CD4-positive, CD25-positive, alpha-beta regulatory T cell (primary cell): ENCODE results near the gene FAM81B. TPM values are rescaled to one million over a fixed set of nuclear protein-coding genes. Genes with fewer than 3 reads are reported as not detected.
"Not testable (repeated sequence)": the region's sequence is repeated elsewhere in the genome, so short reads cannot be mapped to it uniquely, and the experiment has no call there.

Experiments used
- ATAC-seq, 2 donors: fragments of 150-1000 bp; cut with Tn5 transposase; one replicate each; pipeline ENCODE4 v1.10.0; 2021; ENCODE audit warnings: low read depth in 2 of 2, moderate number of reproducible peaks in 2 of 2, moderate library complexity in 1 of 2
- DNase-seq, 3 donors: peaks; one replicate each; pipeline versions ENCODE4 v3.0.0 to v3.0.0-alpha.2; 2012 to 2022; ENCODE audit warnings: mixed read lengths in 1 of 3
- H3K27ac ChIP-seq: one replicate; pipeline ENCODE4 v1.7.0; 2013; ENCODE audit warnings: mild to moderate bottlenecking, low read length; ENCODE audit not compliant: insufficient read depth, poor library complexity, severe bottlenecking
- H3K27me3 ChIP-seq: one replicate; pipeline ENCODE4 v1.7.0; 2013; ENCODE audit warnings: low read length; ENCODE audit not compliant: control insufficient read depth, insufficient read depth
- H3K36me3 ChIP-seq: one replicate; pipeline ENCODE4 v1.7.0; 2013; ENCODE audit warnings: mild to moderate bottlenecking, low read length, moderate library complexity; ENCODE audit not compliant: control insufficient read depth, insufficient read depth
- H3K4me1 ChIP-seq: 2 replicates; pipeline ENCODE4 v1.7.0; 2013; ENCODE audit warnings: mild to moderate bottlenecking, low read length; ENCODE audit not compliant: insufficient read depth, control insufficient read depth, poor library complexity, severe bottlenecking
- H3K4me3 ChIP-seq: one replicate; pipeline ENCODE4 v1.7.0; 2013; ENCODE audit warnings: low read depth, mild to moderate bottlenecking, low read length, moderate library complexity
- H3K9me3 ChIP-seq, 2 experiments: 1 replicate in 1 of 2; 2 replicates in 1 of 2; pipeline ENCODE4 v1.7.0; 2013; ENCODE audit warnings: low read length in 2 of 2, mild to moderate bottlenecking in 1 of 2, moderate library complexity in 1 of 2; ENCODE audit not compliant: control insufficient read depth in 2 of 2
- H3K27ac Mint-ChIP-seq, 3 donors: one replicate each; pipeline ENCODE4 v1.8.0; 2020 to 2022; ENCODE audit warnings: mild to moderate bottlenecking in 3 of 3, mixed read lengths in 3 of 3, moderate library complexity in 2 of 3
- H3K27me3 Mint-ChIP-seq: one replicate; pipeline ENCODE4 v1.8.0; 2022; ENCODE audit warnings: mild to moderate bottlenecking, mixed read lengths
- H3K36me3 Mint-ChIP-seq: one replicate; pipeline ENCODE4 v1.8.0; 2020; ENCODE audit warnings: mixed read lengths
- H3K4me1 Mint-ChIP-seq, 4 donors: one replicate each; pipeline ENCODE4 v1.8.0; 2020 to 2022; ENCODE audit warnings: mixed read lengths in 4 of 4, mild to moderate bottlenecking in 1 of 4
- H3K4me3 Mint-ChIP-seq, 4 donors: one replicate each; pipeline ENCODE4 v1.8.0; 2020 to 2022; ENCODE audit warnings: mild to moderate bottlenecking in 4 of 4, mixed read lengths in 4 of 4, moderate library complexity in 3 of 4
- H3K9me3 Mint-ChIP-seq, 7 donors: one replicate each; pipeline ENCODE4 v1.8.0; 2020 to 2022; ENCODE audit warnings: mixed read lengths in 7 of 7, mild to moderate bottlenecking in 3 of 7, moderate library complexity in 2 of 7
- polyA plus RNA-seq, 4 donors: library from polyadenylated mRNA; unstranded; fragments of 300-500 nt; fragmentation: Illumina TruSeq; gene quantifications; one replicate each; pipeline ENCODE4 v1.2.3, GENCODE V29; 2021
- total RNA-seq: library from RNA; stranded (reverse); gene quantifications from one replicate; pipeline ENCODE4 v1.2.3, GENCODE V29; 2022

Gene FAM81B
- total and polyA plus RNA-seq, 5 donors from 2014 or later: 0.94 TPM; not detected in 4

DNA sequence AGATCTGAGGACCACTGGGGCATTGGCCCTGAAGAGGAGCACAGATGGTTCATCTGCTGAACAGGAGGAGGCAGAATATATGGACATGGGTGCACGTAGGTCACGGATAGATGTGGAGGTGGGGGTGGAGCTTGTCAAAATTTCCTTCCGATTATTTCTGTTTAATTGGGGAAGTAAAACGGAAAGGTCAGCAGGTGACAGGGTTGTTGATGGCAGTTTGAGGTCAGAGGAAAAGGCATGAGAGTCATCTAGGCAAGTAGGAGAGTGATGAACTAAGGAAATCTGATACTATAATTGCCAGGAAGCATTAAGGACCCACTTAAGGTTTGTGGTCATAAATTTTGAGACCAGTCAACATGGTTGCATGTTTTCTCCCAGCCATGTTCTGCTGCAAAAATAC lies 8.4 kb upstream of the FAM81B start:
- Histone ChIP-seq H3K36me3 (no peaks in the 10 kb centered on the region), H3K4me1 (no peaks in the 10 kb centered on the region), H3K9me3 (no peaks in the 10 kb centered on the region), H3K4me3 (no peak overlapping the region), H3K27ac (no peak overlapping the region), H3K27me3 (no peaks in the 10 kb centered on the region)
- peaks cover 0 to 3% (median 3%) of the 10 kb centered on the region in 7 donors for H3K9me3 Mint-ChIP-seq
- no peak overlapping the region for H3K4me3 Mint-ChIP-seq
- peak overlapping the region in 1 of 3 donors; percentile 5 for H3K27ac Mint-ChIP-seq
- H3K27me3 Mint-ChIP-seq: no peaks in the 10 kb centered on the region
- DNase-seq: no peak
- H3K4me1 Mint-ChIP-seq: peaks cover 0 to 13% (median 2%) of the 10 kb centered on the region in 4 donors
- no peaks in the 10 kb centered on the region for H3K36me3 Mint-ChIP-seq
- ATAC-seq: no peak

DNA sequence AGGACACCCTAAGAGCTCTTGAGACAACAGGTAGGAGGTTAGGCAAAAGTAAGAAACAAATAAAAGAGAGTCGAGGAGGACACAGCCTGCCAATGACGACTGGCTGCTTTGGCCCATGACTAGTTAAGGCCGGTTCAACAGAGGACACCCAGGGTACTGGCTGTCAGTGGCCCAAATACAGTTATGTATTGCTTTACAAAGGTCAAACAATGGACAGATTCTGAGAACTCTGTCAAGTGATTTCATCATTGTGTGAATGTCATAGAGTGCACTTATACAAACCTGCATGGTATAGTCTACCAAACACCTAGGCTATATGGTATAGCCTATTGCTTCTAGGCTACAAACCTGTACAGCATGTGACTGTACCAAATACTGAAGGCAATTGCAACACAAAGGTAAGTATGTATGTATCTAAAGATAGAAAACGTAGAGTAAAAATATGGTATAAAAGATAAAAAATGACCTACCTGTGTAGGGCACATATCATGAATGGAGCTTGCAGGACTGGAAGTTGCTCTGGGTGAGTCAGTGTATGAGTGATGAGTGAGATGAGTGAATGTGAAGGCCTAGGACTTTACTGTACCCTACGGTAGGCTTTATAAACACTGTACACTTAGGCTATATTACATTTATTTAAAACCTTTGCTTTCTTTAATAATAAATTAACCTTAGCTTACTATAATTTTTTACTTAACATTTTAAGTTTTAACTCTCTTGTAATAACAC lies 6.5 kb upstream of the FAM81B start:
- ATAC-seq: no peak
- Mint-ChIP-seq H3K27ac (no peak overlapping the region), H3K4me1 (peaks cover 0 to 11% (median 2%) of the 10 kb centered on the region in 4 donors)

GRCh38 chr5:95385334-95385733 lies 5.8 kb upstream of the FAM81B start:
- no peak overlapping the region for H3K4me3 ChIP-seq
- no peaks in the 10 kb centered on the region for H3K27me3 ChIP-seq
- Mint-ChIP-seq H3K4me3 (no peak overlapping the region), H3K9me3 (peaks cover 0 to 3% (median 3%) of the 10 kb centered on the region in 7 donors), H3K27me3 (peaks cover 4% of the 10 kb centered on the region), H3K36me3 (no peaks in the 10 kb centered on the region), H3K27ac (no peak overlapping the region), H3K4me1 (peaks cover 0 to 4% (median under 1%) of the 10 kb centered on the region in 4 donors)
- H3K4me1 ChIP-seq: no peaks in the 10 kb centered on the region
- H3K27ac ChIP-seq: no peak overlapping the region
- no peaks in the 10 kb centered on the region for H3K36me3 ChIP-seq
- ATAC-seq (no peak), DNase-seq (no peak)
- H3K9me3 ChIP-seq: no peaks in the 10 kb centered on the region

More for the DNA sequence above, 6.5 kb upstream of the FAM81B start:
- Histone ChIP-seq H3K27me3 (no peaks in the 10 kb centered on the region), H3K27ac (no peak overlapping the region), H3K9me3 (no peaks in the 10 kb centered on the region), H3K4me1 (no peaks in the 10 kb centered on the region), H3K36me3 (no peaks in the 10 kb centered on the region), H3K4me3 (no peak overlapping the region)
- DNase-seq: no peak
- H3K4me3 Mint-ChIP-seq: no peak overlapping the region
- peaks cover 4% of the 10 kb centered on the region for H3K27me3 Mint-ChIP-seq
- H3K36me3 Mint-ChIP-seq: no peaks in the 10 kb centered on the region
- peaks cover 0 to 3% (median 3%) of the 10 kb centered on the region in 7 donors for H3K9me3 Mint-ChIP-seq

DNA sequence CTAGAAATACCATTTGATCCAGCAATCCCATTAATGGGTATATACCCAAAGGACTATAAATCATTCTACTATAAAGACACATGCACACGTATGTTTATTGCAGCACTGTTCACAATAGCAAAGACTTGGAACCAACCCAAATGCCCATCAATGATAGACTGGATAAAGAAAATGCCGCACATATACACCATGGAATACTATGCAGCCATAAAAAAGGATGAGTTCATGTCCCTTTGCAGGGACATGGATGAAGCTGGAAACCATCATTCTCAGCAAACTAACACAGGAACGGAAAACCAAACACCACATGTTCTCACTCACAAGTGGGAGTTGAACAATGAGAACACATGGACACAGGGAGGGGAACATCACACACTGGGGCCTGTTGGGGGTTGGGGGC lies 799 bp downstream of the FAM81B start:
- H3K27me3 ChIP-seq, H3K4me1 Mint-ChIP-seq, H3K4me1 ChIP-seq, H3K9me3 Mint-ChIP-seq, H3K27ac ChIP-seq, H3K4me3 Mint-ChIP-seq, H3K36me3 ChIP-seq, DNase-seq, ATAC-seq, H3K36me3 Mint-ChIP-seq, H3K4me3 ChIP-seq, H3K27ac Mint-ChIP-seq, H3K27me3 Mint-ChIP-seq, H3K9me3 ChIP-seq: not testable (repeated sequence)

DNA sequence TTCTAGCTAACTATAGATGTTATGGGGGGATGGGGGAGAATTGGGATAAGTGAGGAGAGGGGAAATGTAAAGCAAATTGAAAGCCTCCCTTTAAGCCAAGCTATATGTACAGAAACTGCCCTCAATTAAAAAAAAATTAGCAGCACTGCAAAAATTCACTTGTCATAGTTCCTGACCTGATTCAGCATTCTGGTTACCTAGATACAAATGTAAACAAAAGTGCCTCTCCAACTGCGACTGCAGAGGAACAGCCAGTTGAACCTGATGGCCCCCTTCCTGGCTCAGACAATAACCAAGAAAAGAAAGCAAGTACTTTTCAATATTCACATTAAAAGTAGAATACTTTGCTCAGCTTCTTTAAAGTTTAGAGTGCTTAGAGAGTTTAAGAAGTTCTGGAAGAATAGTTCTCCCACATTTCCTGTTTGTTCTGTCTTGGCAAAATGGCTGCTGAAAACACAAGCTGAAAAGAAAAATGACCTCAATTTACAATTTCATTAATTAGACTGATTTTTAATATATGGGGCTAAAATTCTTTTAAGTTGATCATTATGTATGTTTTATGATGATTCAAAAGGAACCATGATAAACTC lies 1.5 kb downstream of the FAM81B start:
- Mint-ChIP-seq H3K9me3 (peaks cover 0 to 4% (median 0%) of the 10 kb centered on the region in 7 donors), H3K27ac (no peak overlapping the region), H3K27me3 (peaks cover 8% of the 10 kb centered on the region), H3K4me1 (no peaks in the 10 kb centered on the region), H3K36me3 (no peaks in the 10 kb centered on the region), H3K4me3 (no peak overlapping the region)
- no peaks in the 10 kb centered on the region for H3K9me3 ChIP-seq
- no peaks in the 10 kb centered on the region for H3K36me3 ChIP-seq
- no peak overlapping the region for H3K4me3 ChIP-seq
- H3K27ac ChIP-seq: no peak overlapping the region
- ATAC-seq (no peak), DNase-seq (no peak)
- no peaks in the 10 kb centered on the region for H3K4me1 ChIP-seq
- H3K27me3 ChIP-seq: peaks cover 3% of the 10 kb centered on the region

DNA sequence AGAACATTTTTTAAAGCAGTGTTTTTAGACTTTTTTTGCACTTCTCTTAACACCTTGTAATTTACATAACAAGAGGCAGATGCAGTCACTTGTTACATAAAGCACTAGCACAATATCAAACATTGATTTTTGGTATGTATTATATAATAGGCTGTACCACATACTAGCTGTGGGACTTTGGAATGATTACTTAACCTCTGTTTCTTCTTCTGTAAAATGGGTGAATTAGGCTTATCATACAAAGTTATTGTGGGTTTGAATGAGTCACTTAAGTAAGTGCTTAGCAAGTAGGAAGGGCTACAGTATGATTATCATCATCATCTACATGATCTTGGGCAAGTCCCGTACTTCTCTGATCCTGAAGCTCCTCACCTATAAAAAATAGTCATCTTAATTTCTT lies 2.1 kb downstream of the FAM81B start:
- H3K27me3 Mint-ChIP-seq: peaks cover 11% of the 10 kb centered on the region
- Histone ChIP-seq H3K27me3 (peaks cover 3% of the 10 kb centered on the region), H3K4me3 (no peak overlapping the region), H3K9me3 (no peaks in the 10 kb centered on the region), H3K36me3 (no peaks in the 10 kb centered on the region), H3K27ac (no peak overlapping the region), H3K4me1 (no peaks in the 10 kb centered on the region)
- no peaks in the 10 kb centered on the region for H3K36me3 Mint-ChIP-seq
- DNase-seq (no peak), ATAC-seq (no peak)
- peaks cover 0 to 4% (median 0%) of the 10 kb centered on the region in 7 donors for H3K9me3 Mint-ChIP-seq
- H3K4me3 Mint-ChIP-seq: no peak overlapping the region
- H3K27ac Mint-ChIP-seq: no peak overlapping the region
- no peaks in the 10 kb centered on the region for H3K4me1 Mint-ChIP-seq

DNA sequence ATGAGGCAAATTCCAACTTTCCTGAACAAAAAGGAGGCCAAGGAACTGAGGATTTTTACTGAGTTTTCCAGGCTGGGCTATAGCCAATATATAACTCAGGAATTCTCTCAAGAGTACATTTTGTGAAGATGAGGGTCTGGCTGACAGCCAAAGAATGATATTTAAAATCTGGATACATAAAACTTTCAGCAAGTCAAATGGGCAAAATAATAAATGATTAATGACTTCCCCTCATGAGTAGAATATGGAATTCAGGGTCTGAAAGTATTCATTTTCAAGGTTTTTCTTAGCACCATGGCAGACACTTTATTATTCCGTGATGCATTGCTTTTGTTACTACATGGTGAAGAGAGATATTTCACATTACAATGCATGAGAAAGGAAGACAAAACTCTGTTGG lies 7.8 kb downstream of the FAM81B start:
- Histone ChIP-seq H3K9me3 (no peaks in the 10 kb centered on the region), H3K27ac (no peak overlapping the region), H3K36me3 (no peaks in the 10 kb centered on the region), H3K27me3 (peaks cover 3% of the 10 kb centered on the region), H3K4me1 (no peaks in the 10 kb centered on the region), H3K4me3 (no peak overlapping the region)
- ATAC-seq (no peak), DNase-seq (no peak)
- Mint-ChIP-seq H3K9me3 (peaks cover 0 to 1% (median 0%) of the 10 kb centered on the region in 7 donors), H3K4me1 (no peaks in the 10 kb centered on the region), H3K27me3 (peaks cover 24% of the 10 kb centered on the region), H3K4me3 (no peak overlapping the region), H3K36me3 (no peaks in the 10 kb centered on the region), H3K27ac (peak overlapping the region in 1 of 3 donors; percentile 2)

DNA sequence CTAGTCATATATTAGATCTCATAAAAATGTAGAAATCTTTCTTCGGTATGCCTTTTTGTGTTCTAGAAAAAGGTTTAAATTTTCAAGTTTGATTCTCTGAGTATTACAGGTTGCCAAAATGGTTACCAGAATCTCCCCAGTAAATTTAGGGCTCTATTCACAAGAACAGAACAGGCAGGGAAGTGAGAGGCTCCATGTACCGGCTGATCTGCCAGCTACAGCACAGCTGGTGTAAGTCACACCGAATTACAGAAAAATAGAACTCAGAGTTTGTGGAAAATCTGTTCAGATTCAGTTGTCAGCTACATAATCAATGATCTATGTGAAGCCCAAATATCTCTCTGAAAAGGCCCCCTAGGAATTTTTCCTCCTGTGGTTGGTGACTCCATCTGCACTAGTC lies 10.5 kb downstream of the FAM81B start:
- Mint-ChIP-seq H3K4me1 (no peaks in the 10 kb centered on the region), H3K9me3 (peaks cover 0 to 4% (median 0%) of the 10 kb centered on the region in 7 donors), H3K27ac (no peak overlapping the region), H3K36me3 (no peaks in the 10 kb centered on the region), H3K4me3 (no peak overlapping the region), H3K27me3 (peaks cover 25% of the 10 kb centered on the region)
- H3K27ac ChIP-seq: no peak overlapping the region
- DNase-seq (no peak), ATAC-seq (no peak)
- H3K4me3 ChIP-seq: no peak overlapping the region
- peaks cover 5% of the 10 kb centered on the region for H3K27me3 ChIP-seq
- H3K9me3 ChIP-seq: no peaks in the 10 kb centered on the region
- no peaks in the 10 kb centered on the region for H3K36me3 ChIP-seq
- H3K4me1 ChIP-seq: no peaks in the 10 kb centered on the region
